HepG2 (cell line): ENCODE data around the gene POLE3. TPM values are rescaled to one million over a fixed set of nuclear protein-coding genes. Genes with fewer than 3 reads are reported as not detected.

ENCODE experiments used
- FOXJ3 ChIP-seq: sonication (generic); formaldehyde crosslinking; IDR thresholded peaks from 2 replicates; pipeline ENCODE4 v1.4.0; 2020; ENCODE audit warnings: missing genetic modification reagents, mild to moderate bottlenecking, borderline replicate concordance
- HMG20B ChIP-seq: conservative IDR thresholded peaks from 2 replicates; pipeline ENCODE4 v1.6.1; 2016; ENCODE audit warnings: missing genetic modification reagents, missing compliant biosample characterization
- MEIS2 ChIP-seq: sonication (generic); formaldehyde crosslinking; IDR thresholded peaks from 2 replicates; pipeline ENCODE4 v1.9.0; 2021; ENCODE audit warnings: mild to moderate bottlenecking, missing genetic modification reagents
- NFATC3 ChIP-seq: sonication (generic); formaldehyde crosslinking; IDR thresholded peaks from 2 replicates; pipeline ENCODE4 v1.5.1; 2020; ENCODE audit warnings: mild to moderate bottlenecking, missing genetic modification reagents
- NONO ChIP-seq, 2 experiments: fragments of 450-650 bp in 1 of 2; sonication (generic) in 1 of 2; formaldehyde crosslinking in 1 of 2; IDR thresholded peaks in 1 of 2; conservative IDR thresholded peaks in 1 of 2; 2 replicates each; pipeline versions ENCODE4 v1.6.1 to v1.8.0; 2017 to 2022; ENCODE audit warnings: mild to moderate bottlenecking in 1 of 2, missing genetic modification reagents in 1 of 2, moderate library complexity in 1 of 2
- RXRA ChIP-seq: sonication (generic); formaldehyde crosslinking; IDR thresholded peaks from 2 replicates; pipeline ENCODE4 v1.5.1; 2020; ENCODE audit warnings: missing genetic modification reagents
- SMAD1 ChIP-seq: sonication (generic); formaldehyde crosslinking; IDR thresholded peaks from 2 replicates; pipeline ENCODE4 v1.4.0; 2020; ENCODE audit warnings: missing genetic modification reagents, low read depth, mild to moderate bottlenecking, borderline replicate concordance
- SNAPC2 ChIP-seq: sonication (generic); formaldehyde crosslinking; IDR thresholded peaks from 2 replicates; pipeline ENCODE4 v1.8.1; 2022; ENCODE audit warnings: mild to moderate bottlenecking, missing genetic modification reagents
- SUZ12 ChIP-seq: fragments of 150-350 bp; IDR thresholded peaks from 2 replicates; pipeline ENCODE4 v1.6.1; 2014; ENCODE audit warnings: low read depth, low read length
- TP53 ChIP-seq: sonication (generic); formaldehyde crosslinking; conservative IDR thresholded peaks from 2 replicates; pipeline ENCODE4 v1.4.0; 2020; ENCODE audit warnings: missing genetic modification reagents
- ZC3H4 ChIP-seq: sonication (generic); formaldehyde crosslinking; IDR thresholded peaks from 2 replicates; pipeline ENCODE4 v1.4.0; 2020; ENCODE audit warnings: missing genetic modification reagents, borderline replicate concordance
- ZMAT3 ChIP-seq: sonication (generic); formaldehyde crosslinking; conservative IDR thresholded peaks from 2 replicates; pipeline ENCODE4 v1.7.0; 2021; ENCODE audit warnings: missing genetic modification reagents
- ZNF101 ChIP-seq: sonication (generic); formaldehyde crosslinking; IDR thresholded peaks from 2 replicates; pipeline ENCODE4 v1.4.0; 2020; ENCODE audit warnings: mild to moderate bottlenecking, low read depth, missing genetic modification reagents, borderline replicate concordance
- ZNF180 ChIP-seq: sonication (generic); formaldehyde crosslinking; IDR thresholded peaks from 2 replicates; pipeline ENCODE4 v1.4.0; 2020; ENCODE audit warnings: low read depth, missing genetic modification reagents, borderline replicate concordance
- ZNF317 ChIP-seq: sonication (generic); formaldehyde crosslinking; IDR thresholded peaks from 2 replicates; pipeline ENCODE4 v1.5.0; 2020; ENCODE audit warnings: mild to moderate bottlenecking, missing genetic modification reagents
- ZNF430 ChIP-seq: sonication (generic); formaldehyde crosslinking; IDR thresholded peaks from 2 replicates; pipeline ENCODE4 v1.9.0; 2021; ENCODE audit warnings: mild to moderate bottlenecking, missing genetic modification reagents
- ZNF446 ChIP-seq: sonication (generic); formaldehyde crosslinking; IDR thresholded peaks from 2 replicates; pipeline ENCODE4 v1.5.0; 2020; ENCODE audit warnings: mild to moderate bottlenecking, missing genetic modification reagents
- polyA plus RNA-seq, 8 experiments: library from polyadenylated mRNA; depleted of rRNA in 3 of 8; stranded (reverse) in 7 of 8; unstranded in 1 of 8; fragments of >200 nt; fragmentation: Illumina TruSeq in 4 of 8; extraction: Trizol in 4 of 8; gene quantifications; 2 replicates each; pipeline versions ENCODE4 v1.2.1 to v1.2.3, GENCODE V29; 2011 to 2016; ENCODE audit warnings: low read depth in 4 of 8, missing spikeins in 1 of 8, mixed read lengths in 1 of 8; ENCODE audit not compliant: insufficient read depth in 1 of 8
- total RNA-seq, 5 experiments: library from RNA; depleted of rRNA; stranded (reverse); fragments of >200 nt; fragmentation: Illumina TruSeq; extraction: Trizol; gene quantifications; 2 replicates each; pipeline ENCODE4 v1.2.3, GENCODE V29; 2016; ENCODE audit warnings: low read depth in 1 of 5
- TF ChIP-seq, protein P1 (sequence below): sonication (generic); formaldehyde crosslinking; IDR thresholded peaks from 2 replicates; pipeline ENCODE4 v1.9.0; 2022; ENCODE audit warnings: low read depth, missing genetic modification reagents
- TF ChIP-seq, protein P2 (sequence below): sonication (generic); formaldehyde crosslinking; IDR thresholded peaks from 2 replicates; pipeline ENCODE4 v1.4.0; 2020; ENCODE audit warnings: missing genetic modification reagents
- TF ChIP-seq, protein P3 (sequence below): sonication (generic); formaldehyde crosslinking; IDR thresholded peaks from 2 replicates; pipeline ENCODE4 v1.5.1; 2020; ENCODE audit warnings: mild to moderate bottlenecking, missing genetic modification reagents, borderline replicate concordance
- TF ChIP-seq, protein P4 (sequence below): sonication (generic); formaldehyde crosslinking; IDR thresholded peaks from 2 replicates; pipeline ENCODE4 v1.9.0; 2021; ENCODE audit warnings: missing genetic modification reagents, borderline replicate concordance

Gene POLE3
- total and polyA plus RNA-seq, 2 of the 13 experiments (the other 11 are each of a cell fraction or from before 2014, with no cell fraction given), result 36.0 to 77.2 TPM

DNA sequence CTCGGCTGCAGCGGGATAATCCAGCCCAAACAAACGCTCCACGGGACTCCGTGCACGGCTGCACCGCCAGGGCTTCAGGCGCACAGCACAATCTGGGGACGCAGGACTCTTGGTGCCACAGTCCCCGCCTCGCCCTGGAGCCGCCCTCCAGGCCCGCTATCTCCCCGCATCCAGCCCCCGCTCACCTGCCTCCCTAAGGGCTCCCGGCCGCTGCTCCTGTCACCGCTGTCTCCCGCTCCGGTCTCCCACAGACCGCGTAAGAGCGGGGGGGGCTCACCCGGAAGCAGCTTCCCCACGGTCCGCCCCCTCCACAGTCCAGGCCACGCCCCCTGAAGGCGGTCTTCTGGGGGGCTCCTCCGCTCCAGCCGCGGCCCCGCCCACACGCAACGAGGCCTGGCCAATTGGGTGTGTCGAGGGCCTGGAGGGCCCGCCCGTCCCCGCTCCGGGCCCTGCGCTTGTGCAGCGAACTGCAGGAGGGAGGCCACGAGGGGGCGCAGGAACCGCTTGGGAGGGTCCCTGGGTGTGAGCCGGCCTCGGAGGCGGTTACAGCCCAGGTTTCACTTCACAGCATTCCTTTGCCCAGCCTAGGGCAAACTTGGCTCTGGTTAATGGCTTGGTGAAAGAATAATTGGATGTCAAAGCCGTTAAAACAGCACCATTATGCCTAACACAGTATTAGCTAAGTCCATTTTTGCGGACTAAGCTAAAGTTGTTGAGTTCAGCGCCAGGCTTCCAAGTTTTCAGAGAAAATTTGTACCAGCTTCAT, 9.3 kb downstream of the POLE3 start, which contains the start of gene ALAD (continued):
- peak; percentile 65; the same call in 1 of the 2 replicates for TF ChIP-seq TP53 (CRISPR knock-in tag)
- TF ChIP-seq ZC3H4 (CRISPR knock-in tag), result no peak
- TF ChIP-seq, protein P1, sequence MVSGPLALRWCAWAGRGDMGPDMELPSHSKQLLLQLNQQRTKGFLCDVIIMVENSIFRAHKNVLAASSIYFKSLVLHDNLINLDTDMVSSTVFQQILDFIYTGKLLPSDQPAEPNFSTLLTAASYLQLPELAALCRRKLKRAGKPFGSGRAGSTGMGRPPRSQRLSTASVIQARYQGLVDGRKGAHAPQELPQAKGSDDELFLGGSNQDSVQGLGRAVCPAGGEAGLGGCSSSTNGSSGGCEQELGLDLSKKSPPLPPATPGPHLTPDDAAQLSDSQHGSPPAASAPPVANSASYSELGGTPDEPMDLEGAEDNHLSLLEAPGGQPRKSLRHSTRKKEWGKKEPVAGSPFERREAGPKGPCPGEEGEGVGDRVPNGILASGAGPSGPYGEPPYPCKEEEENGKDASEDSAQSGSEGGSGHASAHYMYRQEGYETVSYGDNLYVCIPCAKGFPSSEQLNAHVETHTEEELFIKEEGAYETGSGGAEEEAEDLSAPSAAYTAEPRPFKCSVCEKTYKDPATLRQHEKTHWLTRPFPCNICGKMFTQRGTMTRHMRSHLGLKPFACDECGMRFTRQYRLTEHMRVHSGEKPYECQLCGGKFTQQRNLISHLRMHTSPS (CRISPR knock-in tag), result no peak; the same call in 1 of the 2 replicates
- TF ChIP-seq ZNF446 (CRISPR knock-in tag), result no peak
- TF ChIP-seq NFATC3 (CRISPR knock-in tag), result no peak
- TF ChIP-seq NONO (IDR thresholded peaks at IDR 0.05), result no peak
- TF ChIP-seq NONO (CRISPR knock-in tag; conservative IDR thresholded peaks at IDR 0.05), result peak; percentile 82
- TF ChIP-seq, protein P2, sequence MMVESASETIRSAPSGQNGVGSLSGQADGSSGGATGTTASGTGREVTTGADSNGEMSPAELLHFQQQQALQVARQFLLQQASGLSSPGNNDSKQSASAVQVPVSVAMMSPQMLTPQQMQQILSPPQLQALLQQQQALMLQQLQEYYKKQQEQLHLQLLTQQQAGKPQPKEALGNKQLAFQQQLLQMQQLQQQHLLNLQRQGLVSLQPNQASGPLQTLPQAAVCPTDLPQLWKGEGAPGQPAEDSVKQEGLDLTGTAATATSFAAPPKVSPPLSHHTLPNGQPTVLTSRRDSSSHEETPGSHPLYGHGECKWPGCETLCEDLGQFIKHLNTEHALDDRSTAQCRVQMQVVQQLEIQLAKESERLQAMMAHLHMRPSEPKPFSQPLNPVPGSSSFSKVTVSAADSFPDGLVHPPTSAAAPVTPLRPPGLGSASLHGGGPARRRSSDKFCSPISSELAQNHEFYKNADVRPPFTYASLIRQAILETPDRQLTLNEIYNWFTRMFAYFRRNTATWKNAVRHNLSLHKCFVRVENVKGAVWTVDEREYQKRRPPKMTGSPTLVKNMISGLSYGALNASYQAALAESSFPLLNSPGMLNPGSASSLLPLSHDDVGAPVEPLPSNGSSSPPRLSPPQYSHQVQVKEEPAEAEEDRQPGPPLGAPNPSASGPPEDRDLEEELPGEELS (CRISPR knock-in tag), result peak; percentile 60; the same call in 1 of the 2 replicates
- peak; percentile 82 for TF ChIP-seq RXRA (CRISPR knock-in tag)
- no peak for TF ChIP-seq ZNF101
- TF ChIP-seq SNAPC2 (CRISPR knock-in tag), result 0 out of 2 replicates have a peak, but pooled peaks have one; percentile 52
- no peak for TF ChIP-seq ZNF180 (CRISPR knock-in tag)
- TF ChIP-seq, protein P3, sequence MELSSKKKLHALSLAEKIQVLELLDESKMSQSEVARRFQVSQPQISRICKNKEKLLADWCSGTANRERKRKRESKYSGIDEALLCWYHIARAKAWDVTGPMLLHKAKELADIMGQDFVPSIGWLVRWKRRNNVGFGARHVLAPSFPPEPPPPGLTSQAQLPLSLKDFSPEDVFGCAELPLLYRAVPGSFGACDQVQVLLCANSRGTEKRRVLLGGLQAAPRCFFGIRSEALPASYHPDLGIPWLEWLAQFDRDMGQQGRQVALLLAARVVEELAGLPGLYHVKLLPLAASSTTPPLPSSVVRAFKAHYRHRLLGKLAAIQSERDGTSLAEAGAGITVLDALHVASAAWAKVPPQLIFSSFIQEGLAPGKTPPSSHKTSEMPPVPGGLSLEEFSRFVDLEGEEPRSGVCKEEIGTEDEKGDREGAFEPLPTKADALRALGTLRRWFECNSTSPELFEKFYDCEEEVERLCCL (CRISPR knock-in tag), result no peak
- TF ChIP-seq MEIS2 (CRISPR knock-in tag), result peak; percentile 59; the same call in 1 of the 2 replicates
- TF ChIP-seq SUZ12, result no peak
- TF ChIP-seq ZMAT3 (CRISPR knock-in tag), result no peak; the same call in 1 of the 2 replicates
- TF ChIP-seq ZNF430 (CRISPR knock-in tag), result peak; percentile 85
- TF ChIP-seq, protein P4, sequence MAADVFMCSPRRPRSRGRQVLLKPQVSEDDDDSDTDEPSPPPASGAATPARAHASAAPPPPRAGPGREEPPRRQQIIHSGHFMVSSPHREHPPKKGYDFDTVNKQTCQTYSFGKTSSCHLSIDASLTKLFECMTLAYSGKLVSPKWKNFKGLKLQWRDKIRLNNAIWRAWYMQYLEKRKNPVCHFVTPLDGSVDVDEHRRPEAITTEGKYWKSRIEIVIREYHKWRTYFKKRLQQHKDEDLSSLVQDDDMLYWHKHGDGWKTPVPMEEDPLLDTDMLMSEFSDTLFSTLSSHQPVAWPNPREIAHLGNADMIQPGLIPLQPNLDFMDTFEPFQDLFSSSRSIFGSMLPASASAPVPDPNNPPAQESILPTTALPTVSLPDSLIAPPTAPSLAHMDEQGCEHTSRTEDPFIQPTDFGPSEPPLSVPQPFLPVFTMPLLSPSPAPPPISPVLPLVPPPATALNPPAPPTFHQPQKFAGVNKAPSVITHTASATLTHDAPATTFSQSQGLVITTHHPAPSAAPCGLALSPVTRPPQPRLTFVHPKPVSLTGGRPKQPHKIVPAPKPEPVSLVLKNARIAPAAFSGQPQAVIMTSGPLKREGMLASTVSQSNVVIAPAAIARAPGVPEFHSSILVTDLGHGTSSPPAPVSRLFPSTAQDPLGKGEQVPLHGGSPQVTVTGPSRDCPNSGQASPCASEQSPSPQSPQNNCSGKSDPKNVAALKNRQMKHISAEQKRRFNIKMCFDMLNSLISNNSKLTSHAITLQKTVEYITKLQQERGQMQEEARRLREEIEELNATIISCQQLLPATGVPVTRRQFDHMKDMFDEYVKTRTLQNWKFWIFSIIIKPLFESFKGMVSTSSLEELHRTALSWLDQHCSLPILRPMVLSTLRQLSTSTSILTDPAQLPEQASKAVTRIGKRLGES (CRISPR knock-in tag), result peak; percentile 34; the same call in 1 of the 2 replicates
- 0 out of 2 replicates have a peak, but pooled peaks have one; percentile 73 for TF ChIP-seq SMAD1 (CRISPR knock-in tag)
- peak; percentile 61 for TF ChIP-seq ZNF317 (CRISPR knock-in tag)
- TF ChIP-seq FOXJ3, result peak; percentile 51; the same call in 1 of the 2 replicates
- TF ChIP-seq HMG20B (CRISPR knock-in tag), result no peak
